CD14-positive monocyte (primary cell): ENCODE data around the gene PON2. TPM values are rescaled to one million over a fixed set of nuclear protein-coding genes. Genes with fewer than 3 reads are reported as not detected.

Source experiments
- DNase-seq, 3 donors: peaks; one replicate each; pipeline ENCODE4 v3.0.0-alpha.2; 2011 to 2022
- H2AFZ ChIP-seq: 2 replicates; pipeline ENCODE4 v1.6.0; 2012; ENCODE audit warnings: mild to moderate bottlenecking, low read depth, low read length, inconsistent platforms; ENCODE audit not compliant: insufficient read depth, poor library complexity, severe bottlenecking
- H3K27ac ChIP-seq, 2 donors: 1 replicate in 1 of 2; 2 replicates in 1 of 2; pipeline ENCODE4 v1.5.1; 2012 to 2013; ENCODE audit warnings: low read length in 2 of 2, control low read depth in 1 of 2, inconsistent platforms in 1 of 2, low read depth in 1 of 2, mild to moderate bottlenecking in 1 of 2
- H3K27me3 ChIP-seq, 2 donors: one replicate each; pipeline versions ENCODE4 v1.6.0 to v1.6.1; 2011 to 2013; ENCODE audit warnings: low read length in 2 of 2; ENCODE audit not compliant: control insufficient read depth in 2 of 2, insufficient read depth in 2 of 2
- H3K36me3 ChIP-seq, 2 donors: replicated peaks in 1 of 2; 1 replicate in 1 of 2; 2 replicates in 1 of 2; pipeline versions ENCODE4 v1.5.1 to v1.6.1; 2012 to 2013; ENCODE audit warnings: low read length in 2 of 2, control low read depth in 1 of 2, inconsistent platforms in 1 of 2, mild to moderate bottlenecking in 1 of 2; ENCODE audit not compliant: insufficient read depth in 2 of 2, control insufficient read depth in 1 of 2
- H3K4me1 ChIP-seq, 2 donors: 1 replicate in 1 of 2; 2 replicates in 1 of 2; pipeline versions ENCODE4 v1.5.1 to v1.6.1; 2012 to 2013; ENCODE audit warnings: low read length in 2 of 2, control low read depth in 1 of 2, inconsistent platforms in 1 of 2, mild to moderate bottlenecking in 1 of 2, moderate library complexity in 1 of 2; ENCODE audit not compliant: insufficient read depth in 2 of 2, control insufficient read depth in 1 of 2
- H3K4me2 ChIP-seq: replicated peaks from 2 replicates; pipeline ENCODE3; 2012; ENCODE audit warnings: low read length, moderate library complexity, mild to moderate bottlenecking; ENCODE audit not compliant: poor library complexity, severe bottlenecking; ENCODE audit errors: extremely low read depth
- H3K4me3 ChIP-seq, 3 experiments: fragments of 200-600 bp in 1 of 3; sonication (generic) in 1 of 3; replicated peaks in 1 of 3; 1 replicate in 2 of 3; 2 replicates in 1 of 3; pipeline ENCODE4 v1.5.1; 2011 to 2013; ENCODE audit warnings: low read length in 3 of 3, mild to moderate bottlenecking in 3 of 3, control low read depth in 2 of 3, low read depth in 2 of 3, inconsistent platforms in 1 of 3, moderate library complexity in 1 of 3
- H3K79me2 ChIP-seq: 2 replicates; pipeline ENCODE4 v1.6.0; 2012; ENCODE audit warnings: mild to moderate bottlenecking, control low read depth, inconsistent platforms, low read length, moderate library complexity; ENCODE audit not compliant: insufficient read depth
- H3K9ac ChIP-seq: 2 replicates; pipeline ENCODE4 v1.6.0; 2017; ENCODE audit warnings: low read length, mild to moderate bottlenecking; ENCODE audit not compliant: insufficient read depth, poor library complexity, severe bottlenecking
- H3K9me3 ChIP-seq, 2 donors: replicated peaks in 1 of 2; 1 replicate in 1 of 2; 2 replicates in 1 of 2; pipeline versions ENCODE4 v1.5.1 to v1.6.1; 2012 to 2013; ENCODE audit warnings: low read length in 2 of 2, control low read depth in 1 of 2; ENCODE audit not compliant: control insufficient read depth in 1 of 2, insufficient read depth in 1 of 2
- H4K20me1 ChIP-seq: 2 replicates; pipeline ENCODE4 v1.6.0; 2012; ENCODE audit warnings: mild to moderate bottlenecking, low read length, control low read depth, moderate library complexity; ENCODE audit not compliant: insufficient read depth
- H3K27ac Mint-ChIP-seq, 7 donors: one replicate each; pipeline ENCODE4 v1.8.0; 2020; ENCODE audit warnings: mild to moderate bottlenecking in 7 of 7, mixed read lengths in 7 of 7, moderate library complexity in 6 of 7, inconsistent platforms in 2 of 7
- H3K27me3 Mint-ChIP-seq, 3 donors: one replicate each; pipeline ENCODE4 v1.8.0; 2021 to 2022; ENCODE audit warnings: low read depth in 3 of 3, mild to moderate bottlenecking in 3 of 3, mixed read lengths in 3 of 3, moderate library complexity in 3 of 3, inconsistent platforms in 1 of 3
- H3K36me3 Mint-ChIP-seq, 2 donors: one replicate each; pipeline ENCODE4 v1.8.0; 2020; ENCODE audit warnings: mixed read lengths in 2 of 2, inconsistent platforms in 1 of 2, mild to moderate bottlenecking in 1 of 2
- H3K4me1 Mint-ChIP-seq: one replicate; pipeline ENCODE4 v1.8.0; 2020; ENCODE audit warnings: mild to moderate bottlenecking, mixed read lengths
- H3K4me3 Mint-ChIP-seq, 2 donors: one replicate each; pipeline ENCODE4 v1.8.0; 2020; ENCODE audit warnings: mild to moderate bottlenecking in 2 of 2, mixed read lengths in 2 of 2, moderate library complexity in 1 of 2
- H3K9me3 Mint-ChIP-seq, 7 donors: one replicate each; pipeline ENCODE4 v1.8.0; 2020 to 2022; ENCODE audit warnings: mixed read lengths in 7 of 7, mild to moderate bottlenecking in 6 of 7, moderate library complexity in 6 of 7, inconsistent platforms in 2 of 7
- WGBS: methylation state at CpG from one replicate; pipeline ENCODE4 v1.1.5; 2013; ENCODE audit warnings: missing lambda C conversion rate; ENCODE audit not compliant: insufficient coverage; 5-methylcytosine and 5-hydroxymethylcytosine counted together
- intact Hi-C, 2 donors: fragments of 100-400 bp; cut with micrococcal nuclease; formaldehyde crosslinking; loops; one replicate each; pipeline versions ENCODE4 v1.15.0 to v1.15.1; 2023
- polyA plus RNA-seq, 3 donors: library from polyadenylated mRNA; depleted of rRNA in 1 of 3; unstranded in 2 of 3; stranded (reverse) in 1 of 3; fragments of 300-500 nt in 2 of 3; fragments of >200 nt in 1 of 3; fragmentation: Illumina TruSeq in 2 of 3; gene quantifications; 1 replicate in 2 of 3; 2 replicates in 1 of 3; pipeline ENCODE4 v1.2.3, GENCODE V29; 2012 to 2021
- TF ChIP-seq, protein P1 (sequence below): fragments of 200-600 bp; IDR thresholded peaks from one replicate; pipeline ENCODE4 v1.8.0; 2022; ENCODE audit warnings: antibody characterized with exemption, mild to moderate bottlenecking

PON2 gene
- polyA plus RNA-seq, 3 donors = 11.5 to 14.7 (median 14.4) TPM

DNA sequence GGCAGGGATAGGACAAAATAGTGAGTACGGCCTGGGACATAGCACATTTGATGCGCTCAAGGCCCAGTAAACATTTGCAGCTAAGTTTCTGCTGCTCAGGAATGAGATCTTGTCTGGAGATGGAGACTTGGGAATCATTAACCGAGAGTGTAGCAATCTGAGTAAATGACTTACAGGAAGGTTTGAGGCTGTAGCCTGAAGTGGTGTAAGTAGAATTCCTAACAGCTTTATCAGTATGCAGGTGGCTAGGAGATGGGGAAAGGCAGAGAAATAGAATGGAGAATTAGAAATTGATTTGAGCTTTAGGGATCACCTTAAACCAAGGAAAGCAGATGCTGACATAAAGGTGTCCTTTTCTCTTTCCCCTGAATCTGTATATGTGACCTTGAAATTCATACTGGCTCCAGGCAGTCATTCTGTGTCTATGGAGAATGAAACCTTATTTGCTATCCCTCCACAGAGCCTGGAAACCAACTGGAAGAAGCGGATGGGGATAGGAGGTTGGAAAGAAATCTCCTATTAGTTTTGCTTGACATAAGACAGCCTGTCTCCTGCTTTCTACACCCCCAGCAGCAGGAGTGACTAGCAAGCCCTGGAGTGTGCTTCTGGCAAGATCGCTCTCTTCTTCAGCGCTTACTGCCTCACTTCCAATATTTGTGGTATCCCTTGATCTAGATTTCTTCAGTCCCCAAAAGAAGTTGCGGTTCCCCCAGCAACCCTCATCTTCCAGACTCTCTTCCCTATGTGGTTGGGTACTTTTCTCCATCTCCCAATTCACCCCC lies 6.4 kb upstream of the PON2 start:
- no peaks in the 10 kb centered on the region for H3K27me3 ChIP-seq
- no peaks in the 10 kb centered on the region for H3K9me3 ChIP-seq
- Mint-ChIP-seq H3K9me3 (no peaks in the 10 kb centered on the region), H3K27ac (no peak overlapping the region), H3K4me3 (no peak overlapping the region), H3K36me3 (no peaks in the 10 kb centered on the region), H3K4me1 (no peaks in the 10 kb centered on the region), H3K27me3 (peaks cover 0 to 5% (median 2%) of the 10 kb centered on the region in 3 donors)
- no peak overlapping the region for H2AFZ ChIP-seq
- TF ChIP-seq, protein P1, sequence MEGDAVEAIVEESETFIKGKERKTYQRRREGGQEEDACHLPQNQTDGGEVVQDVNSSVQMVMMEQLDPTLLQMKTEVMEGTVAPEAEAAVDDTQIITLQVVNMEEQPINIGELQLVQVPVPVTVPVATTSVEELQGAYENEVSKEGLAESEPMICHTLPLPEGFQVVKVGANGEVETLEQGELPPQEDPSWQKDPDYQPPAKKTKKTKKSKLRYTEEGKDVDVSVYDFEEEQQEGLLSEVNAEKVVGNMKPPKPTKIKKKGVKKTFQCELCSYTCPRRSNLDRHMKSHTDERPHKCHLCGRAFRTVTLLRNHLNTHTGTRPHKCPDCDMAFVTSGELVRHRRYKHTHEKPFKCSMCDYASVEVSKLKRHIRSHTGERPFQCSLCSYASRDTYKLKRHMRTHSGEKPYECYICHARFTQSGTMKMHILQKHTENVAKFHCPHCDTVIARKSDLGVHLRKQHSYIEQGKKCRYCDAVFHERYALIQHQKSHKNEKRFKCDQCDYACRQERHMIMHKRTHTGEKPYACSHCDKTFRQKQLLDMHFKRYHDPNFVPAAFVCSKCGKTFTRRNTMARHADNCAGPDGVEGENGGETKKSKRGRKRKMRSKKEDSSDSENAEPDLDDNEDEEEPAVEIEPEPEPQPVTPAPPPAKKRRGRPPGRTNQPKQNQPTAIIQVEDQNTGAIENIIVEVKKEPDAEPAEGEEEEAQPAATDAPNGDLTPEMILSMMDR = no peak
- no peak for DNase-seq
- 93% methylated on average over 6 of the region's 7 CpGs for WGBS
- intact Hi-C loops = no loop called here
- no peaks in the 10 kb centered on the region for H3K36me3 ChIP-seq
- no peak overlapping the region for H3K4me3 ChIP-seq
- H3K4me2 ChIP-seq = no peak overlapping the region
- H4K20me1 ChIP-seq = no peaks in the 10 kb centered on the region
- no peaks in the 10 kb centered on the region for H3K79me2 ChIP-seq
- H3K9ac ChIP-seq = no peak overlapping the region
- no peaks in the 10 kb centered on the region for H3K4me1 ChIP-seq
- H3K27ac ChIP-seq = no peak overlapping the region

DNA sequence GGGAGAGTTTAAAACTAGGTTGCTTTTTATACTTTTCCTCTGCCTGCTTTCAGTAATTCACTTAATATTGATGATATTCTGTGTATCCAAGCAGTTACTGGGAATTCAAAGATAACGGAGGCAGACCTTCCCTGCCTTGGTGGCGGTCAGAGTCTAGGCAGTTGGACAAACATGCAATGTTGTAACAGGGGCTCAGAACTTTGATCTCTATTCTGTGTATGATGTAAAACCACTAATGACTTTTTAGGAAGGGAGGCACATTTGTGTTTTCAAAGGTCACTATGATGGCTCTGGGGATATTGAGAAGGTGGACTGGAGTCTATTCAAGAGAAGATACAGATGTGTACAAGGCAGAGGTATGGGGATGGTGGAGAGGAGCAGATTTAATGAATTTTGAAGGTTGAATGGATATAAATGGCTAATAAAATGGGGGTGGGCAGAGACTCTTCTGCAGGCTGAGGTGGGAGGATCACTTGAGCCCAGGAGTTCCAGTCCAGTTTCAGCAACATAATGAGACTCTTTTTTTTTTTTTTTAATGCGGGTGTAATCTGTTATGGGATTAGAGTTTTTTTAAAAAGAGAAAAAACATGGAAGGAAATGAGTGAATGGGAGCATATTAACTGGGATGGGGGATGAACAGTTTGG lies 5.7 kb upstream of the PON2 start:
- Mint-ChIP-seq H3K4me3 (no peak overlapping the region), H3K36me3 (no peaks in the 10 kb centered on the region), H3K9me3 (no peaks in the 10 kb centered on the region), H3K4me1 (peaks cover under 1% of the 10 kb centered on the region), H3K27ac (no peak overlapping the region), H3K27me3 (peaks cover 0 to 5% (median 3%) of the 10 kb centered on the region in 3 donors)
- TF ChIP-seq, protein P1 = no peak
- Histone ChIP-seq H3K4me3 (no peak overlapping the region), H3K4me1 (no peaks in the 10 kb centered on the region), H4K20me1 (no peaks in the 10 kb centered on the region), H3K27me3 (no peaks in the 10 kb centered on the region), H3K36me3 (no peaks in the 10 kb centered on the region), H3K79me2 (no peaks in the 10 kb centered on the region), H2AFZ (no peak overlapping the region), H3K9me3 (no peaks in the 10 kb centered on the region), H3K4me2 (no peak overlapping the region), H3K9ac (no peak overlapping the region), H3K27ac (no peak overlapping the region)
- 100% methylated on average over 1 of the region's 3 CpGs for WGBS
- intact Hi-C loops = no loop called here
- DNase-seq = no peak
